CD4-positive, alpha-beta T cell treated with Interleukin-1 beta for 1 hour (primary cell): ENCODE measurements around the gene NARF.
A peak's percentile ranks its signal among the peaks of the same experiment; 100 is the strongest.
"Not testable (repeated sequence)": the region's sequence is repeated elsewhere in the genome, so short reads cannot be mapped to it uniquely, and the experiment has no call there.

Experiments used
- DNase-seq, 2 donors: peaks; one replicate each; pipeline ENCODE4 v3.0.0-alpha.2; 2020 to 2022

Gene NARF

GRCh38 chr17:82458179-82458884 is at the start of gene NARF:
Gene NARF, plus strand, starts transcription at chr17:82458741. Its CDS starts 63 bp downstream, at chr17:82458804.
- DNase-seq = peak; percentile 96 to 97

- no peak for DNase-seq
Measured at GRCh38 chr17:82408938-82409318, 49.6 kb upstream of the NARF start.

GRCh38 chr17:82410014-82410716 is 48.4 kb upstream of the NARF start:
- no peak for DNase-seq

- DNase-seq = no peak
Measured at GRCh38 chr17:82411396-82412053, 47.0 kb upstream of the NARF start.

- DNase-seq = not testable (repeated sequence)
Measured at GRCh38 chr17:82412081-82412480, 46.5 kb upstream of the NARF start.

- DNase-seq = no peak
Measured at GRCh38 chr17:82412535-82413520, 45.7 kb upstream of the NARF start.

GRCh38 chr17:82414548-82415281 is 43.8 kb upstream of the NARF start:
- peak; percentile 70 to 77 for DNase-seq

- no peak for DNase-seq
Measured at GRCh38 chr17:82415336-82415735, 43.2 kb upstream of the NARF start.

GRCh38 chr17:82415786-82416185 is 42.8 kb upstream of the NARF start:
- no peak for DNase-seq

GRCh38 chr17:82416264-82416663 is 42.3 kb upstream of the NARF start:
- no peak for DNase-seq

- DNase-seq = peak in 1 of 2 donors; percentile 8
Measured at GRCh38 chr17:82416771-82417170, 41.8 kb upstream of the NARF start.

- peak; percentile 87 to 88 for DNase-seq
Measured at GRCh38 chr17:82418001-82418986, 40.2 kb upstream of the NARF start, which contains the start of the genes HEXD and OGFOD3. Gene HEXD, plus strand, starts transcription at chr17:82418347. Its CDS starts 1,453 bp downstream, at chr17:82419800. Gene OGFOD3, minus strand, starts transcription at chr17:82418586. Its CDS starts 101 bp downstream, at chr17:82418485.

- DNase-seq = peak in 1 of 2 donors; percentile 22
Measured at GRCh38 chr17:82419540-82419939, 39.0 kb upstream of the NARF start.

- DNase-seq = peak; percentile 51 to 56
Measured at GRCh38 chr17:82424001-82424862, 34.3 kb upstream of the NARF start.

GRCh38 chr17:82424863-82425159 is 33.7 kb upstream of the NARF start:
- no peak for DNase-seq

GRCh38 chr17:82428546-82428945 is 30.0 kb upstream of the NARF start:
- DNase-seq = no peak

- DNase-seq = no peak
Measured at GRCh38 chr17:82429824-82430223, 28.7 kb upstream of the NARF start.

GRCh38 chr17:82432017-82432416 is 26.5 kb upstream of the NARF start:
- DNase-seq = no peak

GRCh38 chr17:82433560-82434215 is 24.9 kb upstream of the NARF start:
- no peak for DNase-seq
